ENCODE measurements around the gene DBI. TPM values are rescaled to one million over a fixed set of nuclear protein-coding genes. Genes with fewer than 3 reads are reported as not detected.
A peak's percentile ranks its signal among the peaks of the same experiment; 100 is the strongest.
"Not testable (repeated sequence)": the region's sequence is repeated elsewhere in the genome, so short reads cannot be mapped to it uniquely, and the experiment has no call there.

DBI gene
- total RNA-seq, 1 donor from 2014 or later, result 82.2 TPM

- DNase-seq, result peak; percentile 33
Observed at GRCh38 chr2:119366161-119366648, 572 bp upstream of the DBI start.

- DNase-seq, result peak; percentile 49
Observed at GRCh38 chr2:119367472-119368099, 809 bp downstream of the DBI start.

GRCh38 chr2:119369845-119370244 lies 3.1 kb downstream of the DBI start:
- DNase-seq, result no peak

GRCh38 chr2:119371111-119371510 lies 4.3 kb downstream of the DBI start:
- no peak for DNase-seq

- DNase-seq, result no peak
Observed at GRCh38 chr2:119372778-119373568, 6.2 kb downstream of the DBI start.

- DNase-seq, result not testable (repeated sequence)
Observed at GRCh38 chr2:119373907-119374745, 7.3 kb downstream of the DBI start.

- DNase-seq, result not testable (repeated sequence)
Observed at GRCh38 chr2:119376406-119376805, 9.6 kb downstream of the DBI start.

- DNase-seq, result no peak
Observed at GRCh38 chr2:119376810-119377209, 10.0 kb downstream of the DBI start.

GRCh38 chr2:119377294-119377992 lies 10.7 kb downstream of the DBI start:
- no peak for DNase-seq

- DNase-seq, result no peak
Observed at GRCh38 chr2:119377993-119378345, 11.2 kb downstream of the DBI start.

GRCh38 chr2:119378566-119378965 lies 11.8 kb downstream of the DBI start:
- no peak for DNase-seq

- no peak for DNase-seq
Observed at GRCh38 chr2:119383410-119384140, 16.8 kb downstream of the DBI start.

- no peak for DNase-seq
Observed at GRCh38 chr2:119384971-119385370, 18.2 kb downstream of the DBI start.

GRCh38 chr2:119385466-119385865 lies 18.7 kb downstream of the DBI start:
- no peak for DNase-seq

- DNase-seq, result peak; percentile 57
Observed at GRCh38 chr2:119387381-119388129, 20.8 kb downstream of the DBI start.

GRCh38 chr2:119389615-119390306 lies 23.0 kb downstream of the DBI start:
- peak; percentile 13 for DNase-seq

GRCh38 chr2:119393971-119394748 lies 27.4 kb downstream of the DBI start:
- DNase-seq, result no peak

- DNase-seq, result no peak
Observed at GRCh38 chr2:119397196-119397595, 30.4 kb downstream of the DBI start.

- DNase-seq, result no peak
Observed at GRCh38 chr2:119402106-119402505, 35.3 kb downstream of the DBI start.

Measured in dermis blood vessel endothelial cell (primary cell).